Measurements from ENCODE around the gene TMEM14C. TPM values are rescaled to one million over a fixed set of nuclear protein-coding genes. Genes with fewer than 3 reads are reported as not detected.
A peak's percentile ranks its signal among the peaks of the same experiment; 100 is the strongest.

Gene TMEM14C
- total and polyA plus RNA-seq, 2 experiments from 2014 or later: 123 to 232 TPM

- no peak for TF ChIP-seq CTCF (conservative IDR thresholded peaks at IDR 0.05; ENCODE audit: low read depth in 2 of 2)
- no peak for TF ChIP-seq NANOG (IDR thresholded peaks at IDR 0.05; ENCODE audit: borderline replicate concordance)
- TF ChIP-seq STAT1 (IDR thresholded peaks at IDR 0.05; ENCODE audit: unreplicated experiment): no peak
- TF ChIP-seq POLR2AphosphoS5 (IDR thresholded peaks at IDR 0.05; ENCODE audit: low read depth): no peak
- TF ChIP-seq REST (IDR thresholded peaks at IDR 0.05; ENCODE audit: unreplicated experiment): no peak
Observed at GRCh38 chr6:10685092-10685915, 37.6 kb upstream of the TMEM14C start (continued).

GRCh38 chr6:10686901-10687300 is 36.0 kb upstream of the TMEM14C start:
- Histone ChIP-seq H3K79me2 (replicated peaks; ENCODE audit: insufficient read depth) (no peaks in the 10 kb centered on the region), H2AFZ (no peak overlapping the region), H3F3A (replicated peaks; ENCODE audit: low read depth) (no peaks in the 10 kb centered on the region; the same call in 1 of the 2 replicates), H3K36me3 (ENCODE audit: insufficient read depth) (peaks cover 4% of the 10 kb centered on the region; the same call in 1 of the 2 replicates), H3K27me3 (ENCODE audit: insufficient read depth) (no peaks in the 10 kb centered on the region), H3K27ac (ENCODE audit: low read depth) (no peak overlapping the region), H4K20me1 (replicated peaks; ENCODE audit: insufficient read depth) (no peaks in the 10 kb centered on the region), H3K4me3 (no peak overlapping the region), H3K9me2 (ENCODE audit: insufficient read depth) (0 out of 2 replicates have a peak, but pooled peaks cover 6% of the 10 kb centered on the region), H3K4me2 (no peak overlapping the region), H3K4me1 (ENCODE audit: insufficient read depth) (peaks cover 17% of the 10 kb centered on the region)
- ATAC-seq (peak; percentile 63), DNase-seq (ENCODE audit: low spot score) (no peak)
- Mint-ChIP-seq H3K4me1 (peaks cover 26% of the 10 kb centered on the region), H3K27ac (no peak overlapping the region), H3K4me3 (no peak overlapping the region), H3K9me3 (peaks cover 6% of the 10 kb centered on the region; the same call in 1 of the 3 replicates), H3K27me3 (ENCODE audit: insufficient read depth, low read depth, poor library complexity) (no peaks in the 10 kb centered on the region), H3K36me3 (ENCODE audit: low read depth) (peaks cover 4% of the 10 kb centered on the region; the same call in 1 of the 3 replicates)
- TF ChIP-seq REST (IDR thresholded peaks at IDR 0.05; ENCODE audit: unreplicated experiment) (no peak), EZH2 (IDR thresholded peaks at IDR 0.05; ENCODE audit: low read depth, unreplicated experiment) (no peak)

All from GM23338 (cell line).